T-helper 9 cell (primary cell): ENCODE results near the gene PRKCG.
"Not testable (repeated sequence)": the region's sequence is repeated elsewhere in the genome, so short reads cannot be mapped to it uniquely, and the experiment has no call there.

ENCODE experiments used
- DNase-seq: peaks from one replicate; pipeline ENCODE4 v3.0.0-alpha.2; 2020

Gene PRKCG

DNA sequence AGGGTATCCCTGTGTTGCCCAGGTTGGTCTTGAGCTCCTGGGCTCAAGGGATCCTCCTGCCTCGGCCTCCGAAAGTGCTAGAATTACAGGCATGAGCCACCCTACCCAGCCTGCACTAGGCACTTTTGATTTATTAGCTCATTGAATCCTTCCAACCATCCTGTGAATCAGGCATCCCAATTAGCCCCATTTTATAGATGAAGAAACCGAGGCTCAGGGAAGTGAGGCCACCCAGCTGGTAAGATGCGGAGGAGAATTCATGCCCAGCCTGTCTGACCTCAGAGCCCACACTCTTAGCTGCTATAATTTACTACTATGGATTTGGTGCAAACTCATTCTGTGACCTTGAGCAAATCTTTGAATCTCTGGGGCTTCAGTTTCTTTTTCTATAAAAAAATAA, 62.9 kb downstream of the PRKCG start:
- DNase-seq = no peak

DNA sequence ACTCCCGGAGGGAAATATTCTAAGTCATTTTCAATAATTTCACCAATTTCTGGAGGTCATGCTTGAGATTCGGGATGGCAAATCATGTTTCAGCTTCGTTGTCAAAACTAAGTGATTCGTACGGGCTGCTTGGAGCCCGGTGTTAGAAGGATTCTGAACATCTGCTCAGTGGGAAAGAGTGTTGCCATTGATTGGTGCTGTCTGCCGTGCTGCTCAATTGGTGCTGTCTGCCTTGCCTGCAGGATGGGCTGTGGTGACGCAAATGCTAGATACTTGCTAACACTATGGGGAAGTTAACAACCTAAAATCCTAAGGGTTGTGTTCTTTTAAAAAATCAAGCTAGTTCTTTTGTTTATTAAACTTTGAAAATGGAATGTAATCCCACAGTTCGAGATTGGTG, 63.4 kb downstream of the PRKCG start:
- DNase-seq = no peak

DNA sequence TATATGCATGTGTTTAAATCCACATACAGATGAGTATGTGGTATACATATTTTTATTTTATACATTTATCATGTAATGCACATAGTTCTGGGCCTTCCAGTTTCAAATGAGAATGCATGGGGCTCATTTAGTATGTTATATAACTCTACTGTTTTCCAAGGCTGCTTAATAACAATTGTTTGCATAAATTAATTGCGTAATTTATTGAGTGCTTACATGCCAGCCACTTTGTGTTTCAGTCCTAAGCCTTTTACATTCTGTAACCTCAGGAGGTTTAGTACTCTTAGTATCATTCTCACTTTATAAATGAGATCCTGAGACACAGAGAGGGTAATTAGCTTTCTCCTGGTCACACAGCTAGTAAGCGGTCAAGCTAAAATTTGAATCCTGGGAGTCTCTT, 64.0 kb downstream of the PRKCG start:
- DNase-seq = no peak

DNA sequence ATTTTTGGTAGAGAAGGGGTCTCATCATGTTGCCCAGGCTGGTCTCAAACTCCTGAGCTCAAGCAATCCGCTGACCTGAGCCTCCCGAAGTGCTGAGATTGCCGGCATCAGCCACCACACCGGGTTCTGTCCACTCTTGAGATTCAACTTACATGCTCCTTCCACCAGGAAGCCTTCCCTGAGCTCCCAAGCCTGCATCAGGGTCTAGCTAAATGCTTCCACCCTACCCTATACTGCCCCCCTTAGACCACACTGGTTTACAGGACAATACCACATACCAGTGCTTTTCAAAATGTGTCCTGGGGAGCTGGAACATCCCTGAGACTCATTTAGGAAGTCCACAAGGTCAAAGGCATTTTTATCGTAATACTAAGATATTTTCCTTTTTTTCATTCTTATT, 65.6 kb downstream of the PRKCG start:
- DNase-seq = no peak

DNA sequence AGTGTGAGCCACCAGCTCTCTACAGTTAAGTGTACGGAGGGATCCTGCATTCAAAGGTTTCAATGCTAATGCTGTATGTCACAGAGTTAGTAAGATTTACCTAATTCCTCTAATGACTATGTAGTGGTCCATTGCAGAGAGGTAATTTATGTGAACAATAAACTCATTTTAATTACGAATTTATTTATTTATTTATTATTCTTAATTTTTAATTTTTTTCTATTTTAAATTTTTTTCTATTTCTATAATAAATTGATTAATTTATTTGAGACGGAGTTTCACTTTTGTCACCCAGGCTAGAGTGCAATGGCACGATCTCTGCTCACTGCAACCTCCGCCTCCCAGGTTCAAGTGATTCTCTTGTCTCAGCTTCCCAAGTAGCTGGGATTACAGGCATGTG, 66.6 kb downstream of the PRKCG start:
- not testable (repeated sequence) for DNase-seq

DNA sequence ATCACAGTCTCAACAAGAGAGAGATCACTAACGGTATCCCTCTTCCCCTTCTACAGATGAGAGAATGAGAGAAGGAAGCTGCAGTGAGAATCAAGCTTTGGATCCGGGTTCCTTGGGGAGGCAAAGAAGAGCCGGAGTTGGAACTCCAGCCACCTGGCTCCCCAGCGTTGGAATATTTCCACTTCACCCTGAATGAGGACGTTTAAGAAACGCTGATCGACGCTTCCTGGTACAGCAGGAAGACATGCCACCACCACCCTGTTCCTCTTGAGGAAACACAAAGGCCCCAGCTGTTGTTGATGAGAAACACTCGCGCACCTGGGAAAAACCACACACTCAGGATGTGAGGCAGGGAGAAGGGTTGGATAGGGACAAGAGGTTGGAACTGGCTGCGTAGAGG, 69.4 kb downstream of the PRKCG start:
- DNase-seq = no peak

DNA sequence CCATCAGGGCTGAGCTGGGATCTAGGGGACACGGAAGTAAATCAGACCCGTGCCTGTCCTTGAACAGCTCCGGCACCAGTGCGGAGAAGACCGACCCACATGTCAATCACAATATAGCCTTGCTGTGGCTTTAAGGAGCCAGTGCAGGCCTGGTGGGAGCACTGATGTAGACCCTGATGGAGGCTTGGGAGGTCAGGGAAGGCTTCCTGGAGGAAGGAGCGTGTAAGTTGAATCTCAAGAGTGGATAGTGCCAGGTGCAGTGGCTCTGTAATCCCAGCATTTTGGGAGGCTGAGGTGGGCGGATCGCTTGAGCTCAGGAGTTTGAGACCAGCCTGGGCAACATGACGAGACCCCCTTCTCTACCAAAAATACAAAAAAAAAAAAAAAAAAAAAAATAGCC, 70.0 kb downstream of the PRKCG start:
- no peak for DNase-seq

DNA sequence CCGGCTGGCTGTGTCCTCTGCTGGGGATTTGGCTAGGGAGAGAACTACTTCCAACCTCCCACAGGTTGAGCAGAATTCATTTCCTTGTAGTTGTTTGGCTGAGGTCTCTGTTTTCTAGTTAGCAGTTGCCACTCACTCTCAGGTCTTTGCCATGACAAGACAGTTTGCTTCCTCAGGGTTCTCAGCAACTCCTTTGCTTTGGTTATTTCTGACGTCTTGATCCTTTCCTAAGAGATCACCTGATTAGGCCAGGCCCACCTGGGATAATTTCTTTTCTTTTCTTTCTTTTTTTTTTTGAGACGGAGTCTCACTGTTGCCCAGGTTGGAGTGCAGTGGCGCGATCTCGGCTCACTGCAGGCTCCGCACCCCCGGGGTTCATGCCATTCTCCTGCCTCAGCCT, 71.4 kb downstream of the PRKCG start:
- DNase-seq = no peak
